Measurements from ENCODE around the gene SYNPR. TPM values are rescaled to one million over a fixed set of nuclear protein-coding genes. Genes with fewer than 3 reads are reported as not detected.

Gene SYNPR
- total RNA-seq, 1 donor: not detected

DNA sequence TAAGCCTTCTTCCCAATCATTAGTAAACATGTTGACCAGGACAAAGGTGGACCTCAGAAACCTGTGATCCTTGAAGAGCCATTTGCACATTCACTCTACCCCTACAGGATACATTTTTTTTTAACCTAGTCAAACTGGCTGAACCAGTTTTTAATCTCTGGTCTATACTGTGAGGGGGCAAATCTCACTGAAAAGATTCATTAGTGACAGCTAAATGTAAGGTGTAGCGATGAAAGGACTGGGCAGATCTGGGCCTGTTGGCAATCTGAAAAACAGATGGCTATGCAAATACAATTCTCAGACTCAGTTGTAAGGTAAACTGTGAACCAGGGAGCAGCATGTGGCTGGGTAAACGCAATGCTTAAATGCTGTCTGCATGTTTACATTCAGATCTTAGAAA lies 298.7 kb downstream of the SYNPR start:
- H3K4me3 ChIP-seq (ENCODE audit: low read depth, low read length): no peak overlapping the region
- no peak for DNase-seq (ENCODE audit: low read depth)
- TF ChIP-seq CTCF (IDR thresholded peaks at IDR 0.05; ENCODE audit: insufficient read depth, low read length): no peak

GRCh38 chr3:63578858-63579257 lies 300.8 kb downstream of the SYNPR start:
- TF ChIP-seq CTCF (IDR thresholded peaks at IDR 0.05; ENCODE audit: insufficient read depth, low read length): no peak
- no peak overlapping the region for H3K4me3 ChIP-seq (ENCODE audit: low read depth, low read length)
- no peak for DNase-seq (ENCODE audit: low read depth)

GRCh38 chr3:63580151-63580550 lies 302.0 kb downstream of the SYNPR start:
- DNase-seq (ENCODE audit: low read depth): no peak
- no peak for TF ChIP-seq CTCF (IDR thresholded peaks at IDR 0.05; ENCODE audit: insufficient read depth, low read length)

DNA sequence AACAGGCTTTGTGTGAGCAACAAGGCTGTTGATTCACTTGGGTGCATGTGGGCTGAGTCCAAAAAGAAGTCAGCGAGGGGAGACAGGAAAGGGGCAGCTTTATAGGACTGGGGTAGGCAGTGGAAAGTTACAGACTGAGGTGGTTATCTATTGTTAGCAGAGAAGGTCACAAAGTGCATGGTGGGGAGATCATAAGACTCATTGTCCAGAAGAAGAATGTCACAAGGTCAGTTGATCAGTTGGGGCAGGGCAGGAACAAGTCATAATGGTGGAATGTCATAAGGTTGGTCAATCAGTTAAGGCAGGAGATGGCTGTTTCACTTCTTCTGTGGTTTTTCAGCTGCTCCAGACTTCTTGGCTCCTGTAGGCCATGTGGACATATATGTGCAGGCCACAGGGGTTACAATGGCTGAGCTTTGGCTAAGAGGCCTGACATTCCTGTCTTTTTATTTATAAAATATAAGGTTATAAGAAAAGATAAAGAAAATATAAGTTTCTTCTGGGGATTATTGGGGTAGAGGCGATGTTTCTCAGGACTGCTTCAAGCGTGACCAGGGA lies 304.9 kb downstream of the SYNPR start:
- no peak for TF ChIP-seq CTCF (IDR thresholded peaks at IDR 0.05; ENCODE audit: insufficient read depth, low read length)
- no peak for DNase-seq (ENCODE audit: low read depth)
- no peak overlapping the region for H3K4me3 ChIP-seq (ENCODE audit: low read depth, low read length)

More at GRCh38 chr3:63580151-63580550, 302.0 kb downstream of the SYNPR start:
- no peak overlapping the region for H3K4me3 ChIP-seq (ENCODE audit: low read depth, low read length)

DNA sequence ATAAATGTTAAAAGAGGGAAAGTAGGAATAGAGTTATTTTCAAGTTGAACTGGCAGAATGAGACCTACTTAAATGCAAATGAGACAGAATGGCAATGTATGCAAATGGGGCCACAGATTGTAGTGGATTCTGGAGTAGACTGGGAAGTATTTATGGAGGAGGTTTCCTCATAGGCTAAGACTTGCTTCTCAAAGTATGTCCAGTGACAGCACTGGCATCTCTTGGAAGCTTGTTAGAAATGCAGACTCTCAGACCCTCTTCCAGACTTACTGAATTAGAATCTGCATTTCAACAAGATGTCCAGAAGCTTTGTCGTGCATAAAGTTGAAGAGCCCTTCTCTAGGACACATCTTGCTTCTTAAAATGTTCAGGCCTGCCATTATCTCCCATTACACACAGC lies 306.6 kb downstream of the SYNPR start:
- H3K4me3 ChIP-seq (ENCODE audit: low read depth, low read length): no peak overlapping the region
- no peak for DNase-seq (ENCODE audit: low read depth)
- no peak for TF ChIP-seq CTCF (IDR thresholded peaks at IDR 0.05; ENCODE audit: insufficient read depth, low read length)

DNA sequence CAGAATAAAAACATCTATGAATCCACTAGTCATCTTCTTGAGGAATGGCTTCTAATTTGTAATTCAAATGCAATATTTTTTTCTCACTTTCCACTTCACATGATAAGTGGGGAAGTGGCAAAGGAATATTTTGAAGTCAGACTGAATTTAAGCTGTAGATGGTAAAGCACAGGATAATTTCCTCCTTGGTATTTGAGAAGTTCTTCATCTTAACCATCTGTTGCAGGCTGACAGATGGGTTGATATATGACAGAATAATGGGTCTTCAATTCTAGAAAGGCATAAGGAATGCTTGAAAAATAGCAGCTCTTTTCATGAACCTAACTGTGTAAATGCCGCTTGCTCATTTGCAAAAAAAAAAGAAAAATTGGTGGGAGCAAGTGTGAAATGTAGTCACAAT lies 307.8 kb downstream of the SYNPR start:
- no peak for DNase-seq (ENCODE audit: low read depth)
- H3K4me3 ChIP-seq (ENCODE audit: low read depth, low read length): no peak overlapping the region
- TF ChIP-seq CTCF (IDR thresholded peaks at IDR 0.05; ENCODE audit: insufficient read depth, low read length): no peak

- H3K4me3 ChIP-seq (ENCODE audit: low read depth, low read length): no peak overlapping the region
- no peak for DNase-seq (ENCODE audit: low read depth)
- TF ChIP-seq CTCF (IDR thresholded peaks at IDR 0.05; ENCODE audit: insufficient read depth, low read length): no peak
Measured at GRCh38 chr3:63588895-63589294, 310.8 kb downstream of the SYNPR start.
